Activated CD8-positive, alpha-beta T cell treated with anti-CD3 and anti-CD28 coated beads for 36 hours (primary cell): ENCODE data around the gene GSTM1. TPM values are rescaled to one million over a fixed set of nuclear protein-coding genes. Genes with fewer than 3 reads are reported as not detected.
A peak's percentile ranks its signal among the peaks of the same experiment; 100 is the strongest.

ENCODE experiments used
- ATAC-seq: fragments of 200-7000 bp; cut with Tn5 transposase; one replicate; pipeline ENCODE4 v1.10.0; 2021; ENCODE audit warnings: mild to moderate bottlenecking, moderate library complexity
- CTCF ChIA-PET: fragments of 350-600 bp; sonication (Branson Sonifier 250); formaldehyde crosslinking; loops from one replicate; lab custom pipeline; 2021; ENCODE audit warnings: antibody characterized with exemption; lab: Charles Lee
- POLR2A ChIA-PET: fragments of 350-600 bp; sonication (Branson Sonifier 250); formaldehyde crosslinking; loops from one replicate; lab custom pipeline; 2021; ENCODE audit warnings: antibody characterized with exemption; lab: Charles Lee
- DNase-seq: peaks from one replicate; pipeline ENCODE4 v3.0.0-alpha.2; 2020
- H3K27ac Mint-ChIP-seq: one replicate; pipeline ENCODE4 v1.8.0; 2021; ENCODE audit warnings: mild to moderate bottlenecking, mixed read lengths
- H3K27me3 Mint-ChIP-seq: one replicate; pipeline ENCODE4 v1.8.0; 2021; ENCODE audit warnings: mixed read lengths
- H3K36me3 Mint-ChIP-seq: one replicate; pipeline ENCODE4 v1.8.0; 2021; ENCODE audit warnings: low read depth, mixed read lengths
- H3K4me1 Mint-ChIP-seq: one replicate; pipeline ENCODE4 v1.8.0; 2021; ENCODE audit warnings: low read depth, mixed read lengths
- H3K4me3 Mint-ChIP-seq: one replicate; pipeline ENCODE4 v1.8.0; 2021; ENCODE audit warnings: mild to moderate bottlenecking, moderate library complexity, mixed read lengths
- H3K9me3 Mint-ChIP-seq: one replicate; pipeline ENCODE4 v1.8.0; 2021; ENCODE audit warnings: mixed read lengths
- intact Hi-C: fragments of 100-400 bp; cut with micrococcal nuclease; formaldehyde crosslinking; loops from one replicate; pipeline ENCODE4 v1.10.0; 2022
- total RNA-seq, 2 experiments: library from RNA; stranded (reverse); gene quantifications; one replicate each; pipeline ENCODE4 v1.2.3, GENCODE V29; 2021
- TF ChIP-seq, protein P1 (sequence below): fragments of 200-600 bp; IDR thresholded peaks from one replicate; pipeline ENCODE4 v1.8.0; 2022; ENCODE audit warnings: antibody characterized with exemption, mild to moderate bottlenecking

GSTM1 gene
- 10 to 100 TPM; 47.9 to 49.6 TPM for total RNA-seq

DNA sequence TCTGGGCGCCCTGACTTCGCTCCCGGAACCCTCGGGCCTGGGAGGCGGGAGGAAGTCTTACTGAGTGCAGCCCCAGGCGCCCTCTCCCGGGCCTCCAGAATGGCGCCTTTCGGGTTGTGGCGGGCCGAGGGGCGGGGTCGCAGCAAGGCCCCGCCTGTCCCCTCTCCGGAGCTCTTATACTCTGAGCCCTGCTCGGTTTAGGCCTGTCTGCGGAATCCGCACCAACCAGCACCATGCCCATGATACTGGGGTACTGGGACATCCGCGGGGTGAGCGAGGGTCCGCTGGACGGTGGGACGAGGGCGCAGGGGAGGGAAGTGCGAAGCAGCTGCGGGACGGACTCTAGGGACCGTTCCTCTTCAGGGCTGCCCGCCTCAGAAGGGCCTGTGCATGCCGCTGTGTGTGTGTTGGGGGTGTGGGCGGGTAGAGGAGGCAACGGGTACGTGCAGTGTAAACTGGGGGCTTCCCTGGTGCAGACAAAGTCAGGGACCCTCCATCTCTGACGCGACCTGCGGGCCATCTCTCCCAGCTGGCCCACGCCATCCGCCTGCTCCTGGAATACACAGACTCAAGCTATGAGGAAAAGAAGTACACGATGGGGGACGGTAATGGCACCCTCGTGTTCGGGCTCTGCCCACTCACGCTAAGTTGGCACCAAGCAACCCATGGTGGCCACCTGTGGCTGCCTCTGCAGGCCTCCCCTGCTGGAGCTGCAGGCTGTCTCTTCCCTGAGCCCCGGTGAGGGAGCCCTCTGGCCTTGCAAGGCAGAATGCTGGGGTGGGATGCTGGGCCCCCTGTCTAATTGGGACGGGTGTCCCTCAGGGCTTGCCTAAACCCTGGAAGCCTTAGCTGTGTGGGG, at the start of gene GSTM1:
Gene GSTM1 (plus strand): TSS at position 177 of the 859 bp plus-strand sequence. CDS start 57 bp downstream, at position 234.
- TF ChIP-seq, protein P1, sequence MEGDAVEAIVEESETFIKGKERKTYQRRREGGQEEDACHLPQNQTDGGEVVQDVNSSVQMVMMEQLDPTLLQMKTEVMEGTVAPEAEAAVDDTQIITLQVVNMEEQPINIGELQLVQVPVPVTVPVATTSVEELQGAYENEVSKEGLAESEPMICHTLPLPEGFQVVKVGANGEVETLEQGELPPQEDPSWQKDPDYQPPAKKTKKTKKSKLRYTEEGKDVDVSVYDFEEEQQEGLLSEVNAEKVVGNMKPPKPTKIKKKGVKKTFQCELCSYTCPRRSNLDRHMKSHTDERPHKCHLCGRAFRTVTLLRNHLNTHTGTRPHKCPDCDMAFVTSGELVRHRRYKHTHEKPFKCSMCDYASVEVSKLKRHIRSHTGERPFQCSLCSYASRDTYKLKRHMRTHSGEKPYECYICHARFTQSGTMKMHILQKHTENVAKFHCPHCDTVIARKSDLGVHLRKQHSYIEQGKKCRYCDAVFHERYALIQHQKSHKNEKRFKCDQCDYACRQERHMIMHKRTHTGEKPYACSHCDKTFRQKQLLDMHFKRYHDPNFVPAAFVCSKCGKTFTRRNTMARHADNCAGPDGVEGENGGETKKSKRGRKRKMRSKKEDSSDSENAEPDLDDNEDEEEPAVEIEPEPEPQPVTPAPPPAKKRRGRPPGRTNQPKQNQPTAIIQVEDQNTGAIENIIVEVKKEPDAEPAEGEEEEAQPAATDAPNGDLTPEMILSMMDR, result no peak
- peak; percentile 98 for ATAC-seq
- H3K4me1 Mint-ChIP-seq, result peaks cover 10% of the 10 kb centered on the region
- peak within 1 kb of the TSS; percentile 91 for H3K27ac Mint-ChIP-seq
- H3K36me3 Mint-ChIP-seq, result peaks cover 9% of the 10 kb centered on the region
- POLR2A ChIA-PET, result interaction anchor here (1.0 to 1.3 kb wide), 2 partner anchors 17 to 48 kb away, joined by 3 read pairs; no protein-coding TSS in a partner anchor
- CTCF ChIA-PET, result interaction anchor here (0.6 to 2.9 kb wide), 11 partner anchors 28 to 306 kb away, joined by 3 to 22 read pairs (median 3); partner anchors contain the start of gene GSTM4
- H3K4me3 Mint-ChIP-seq, result peak within 1 kb of the TSS; percentile 85
- intact Hi-C loops, result no loop called here
- H3K27me3 Mint-ChIP-seq, result no peaks in the 10 kb centered on the region
- DNase-seq, result peak; percentile 84
- no peaks in the 10 kb centered on the region for H3K9me3 Mint-ChIP-seq

DNA sequence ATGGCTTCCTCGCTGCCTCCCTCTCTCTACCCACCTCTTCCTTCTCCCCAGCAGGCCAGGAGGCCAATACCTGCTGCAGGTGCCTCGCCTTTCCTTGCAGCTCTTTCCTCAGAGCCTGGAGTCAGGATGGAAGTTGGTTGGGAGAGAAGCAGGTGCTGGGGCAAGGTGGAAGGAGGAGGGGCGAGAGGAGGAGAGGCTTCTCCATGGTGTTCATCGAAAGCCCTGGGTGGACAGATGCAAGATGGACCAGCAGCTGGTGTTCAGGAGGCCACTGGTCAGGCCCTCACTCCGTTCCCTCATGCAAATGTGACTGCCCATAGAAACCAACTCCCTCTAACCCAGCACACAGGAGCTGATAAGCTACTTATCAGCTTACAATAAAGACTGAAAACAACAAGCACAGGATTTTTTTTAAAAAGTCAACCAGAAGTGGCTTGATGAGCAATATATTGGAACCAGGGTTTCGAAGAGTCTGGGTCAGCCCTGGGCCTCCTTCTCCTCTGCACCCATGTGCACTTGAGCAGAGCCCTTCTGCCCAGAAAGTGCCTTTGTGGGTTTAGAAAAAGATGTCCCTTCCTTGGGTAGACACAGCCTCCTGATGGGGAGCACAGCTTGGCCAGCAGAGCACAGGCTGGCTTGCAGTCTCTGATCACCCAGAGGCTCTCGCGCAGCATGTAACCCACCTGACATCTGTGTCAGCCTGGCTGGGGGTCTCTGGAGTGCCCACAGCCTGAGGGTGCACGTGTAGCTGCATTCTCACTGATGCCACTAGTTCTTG, 48.4 kb upstream of the GSTM1 start:
- Mint-ChIP-seq H3K36me3 (no peaks in the 10 kb centered on the region), H3K9me3 (no peaks in the 10 kb centered on the region), H3K27me3 (no peaks in the 10 kb centered on the region), H3K4me1 (peaks cover 18% of the 10 kb centered on the region), H3K27ac (no peak overlapping the region), H3K4me3 (no peak overlapping the region)
- TF ChIP-seq, protein P1, result no peak
- ChIA-PET POLR2A (interaction anchor here (0.6 to 1.7 kb wide), 6 partner anchors 12 to 345 kb away, joined by 3 to 4 read pairs (median 4); partner anchors contain the start of genes AHCYL1, AMPD2 and GNAT2), CTCF (interaction anchor here (0.6 to 18.5 kb wide), 57 partner anchors 9 to 421 kb away, joined by 3 to 294 read pairs (median 9); partner anchors contain the start of genes AHCYL1, AMPD2, GNAI3 and GNAT2)
- DNase-seq, result no peak
- intact Hi-C loops, result no loop called here
- no peak for ATAC-seq

DNA sequence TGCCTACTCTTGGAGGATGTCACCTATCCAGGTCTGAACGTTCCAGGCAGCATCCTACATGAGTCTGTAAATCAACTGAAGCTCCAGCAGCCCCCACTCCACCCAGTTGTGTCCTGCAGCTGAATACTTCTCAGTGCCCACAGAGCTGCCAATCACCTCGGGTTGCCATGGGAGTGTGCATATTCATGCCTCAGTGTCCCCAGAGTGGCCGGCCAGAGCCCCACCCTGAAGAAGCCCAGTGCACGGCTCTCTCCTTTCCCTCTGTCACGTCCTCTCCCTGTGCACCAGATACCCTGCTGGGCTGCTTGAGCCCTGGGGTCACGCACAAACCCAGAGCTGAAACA, 47.8 kb upstream of the GSTM1 start:
- ChIA-PET CTCF (interaction anchor here (0.6 to 18.5 kb wide), 77 partner anchors 10 to 421 kb away, joined by 3 to 294 read pairs (median 6); partner anchors contain the start of genes AHCYL1, AMPD2, CSF1 and GNAI3), POLR2A (interaction anchor here (0.6 to 1.7 kb wide), 6 partner anchors 11 to 344 kb away, joined by 3 to 4 read pairs (median 4); partner anchors contain the start of genes AHCYL1, AMPD2, GNAT2 and GSTM1)
- Mint-ChIP-seq H3K4me3 (no peak overlapping the region), H3K27ac (no peak overlapping the region), H3K27me3 (no peaks in the 10 kb centered on the region), H3K36me3 (no peaks in the 10 kb centered on the region), H3K4me1 (peaks cover 12% of the 10 kb centered on the region), H3K9me3 (no peaks in the 10 kb centered on the region)
- DNase-seq, result no peak
- intact Hi-C loops, result loop anchor here (5.0 kb wide), 2 partner anchors 93 to 342 kb away; partner anchors contain the start of genes AHCYL1 and GNAI3
- TF ChIP-seq, protein P1, result no peak
- peak; percentile 2 for ATAC-seq

DNA sequence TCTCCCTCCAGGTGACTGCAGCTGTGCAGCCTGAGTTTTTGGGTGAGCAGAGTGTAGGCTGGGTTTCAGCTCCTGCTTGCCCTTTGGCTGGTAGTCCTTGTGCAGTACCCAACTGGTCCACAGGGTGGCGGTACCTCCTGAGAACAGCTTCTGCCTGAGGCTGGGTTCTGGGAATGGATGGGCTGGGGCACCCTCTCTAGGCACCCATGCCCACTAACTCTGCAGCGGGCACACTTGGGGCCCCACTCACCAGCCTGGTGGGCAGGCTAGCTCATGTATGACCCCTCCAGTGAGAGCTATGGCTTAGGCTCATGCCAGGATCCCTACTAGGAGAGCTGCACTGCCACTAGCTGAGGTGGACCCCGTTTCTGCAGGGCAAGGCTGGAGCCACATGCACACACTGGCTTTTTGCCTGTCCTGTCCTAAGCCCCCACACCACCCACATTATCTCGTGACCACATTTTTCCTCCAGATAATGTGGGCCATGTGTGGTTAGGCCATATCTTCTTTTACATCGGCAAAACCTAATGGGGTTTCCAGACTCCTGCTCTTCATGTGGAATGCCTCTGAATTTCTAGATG, 47.2 kb upstream of the GSTM1 start:
- CTCF ChIA-PET, result interaction anchor here (0.6 to 18.5 kb wide), 80 partner anchors 10 to 420 kb away, joined by 3 to 294 read pairs (median 6); partner anchors contain the start of genes AHCYL1, AMPD2, CSF1 and GNAI3
- Mint-ChIP-seq H3K27me3 (no peaks in the 10 kb centered on the region), H3K27ac (no peak overlapping the region), H3K36me3 (no peaks in the 10 kb centered on the region), H3K9me3 (no peaks in the 10 kb centered on the region), H3K4me3 (no peak overlapping the region), H3K4me1 (peaks cover 8% of the 10 kb centered on the region)
- DNase-seq (peak; percentile 97), ATAC-seq (peak; percentile 82)
- intact Hi-C loops, result loop anchor here (5.0 kb wide), 2 partner anchors 93 to 342 kb away; partner anchors contain the start of genes AHCYL1 and GNAI3
- TF ChIP-seq, protein P1, result peak; percentile 93
- POLR2A ChIA-PET, result interaction anchor here (0.6 to 1.7 kb wide), 6 partner anchors 11 to 343 kb away, joined by 3 to 4 read pairs (median 3); partner anchors contain the start of genes AHCYL1, AMPD2, GNAT2 and GSTM1
